Ishikawa (cell line): ENCODE data around the gene PRR12.

Source experiments
- CEBPB ChIP-seq: IDR thresholded peaks from 2 replicates; pipeline ENCODE4 v1.6.1; 2012
- CREB1 ChIP-seq: IDR thresholded peaks from 2 replicates; pipeline ENCODE4 v1.6.1; 2012; ENCODE audit warnings: low read depth
- EGR1 ChIP-seq: IDR thresholded peaks from 2 replicates; pipeline ENCODE4 v1.6.1; 2012
- EP300 ChIP-seq: IDR thresholded peaks from 2 replicates; pipeline ENCODE4 v1.6.1; 2012; ENCODE audit warnings: borderline replicate concordance
- FOXM1 ChIP-seq: IDR thresholded peaks from 2 replicates; pipeline ENCODE4 v1.6.1; 2012; ENCODE audit warnings: low read depth, borderline replicate concordance
- NFIC ChIP-seq: IDR thresholded peaks from 2 replicates; pipeline ENCODE4 v1.6.1; 2012
- RAD21 ChIP-seq: IDR thresholded peaks from 2 replicates; pipeline ENCODE4 v1.6.1; 2012; ENCODE audit warnings: low read depth
- TAF1 ChIP-seq: IDR thresholded peaks from 2 replicates; pipeline ENCODE4 v1.6.1; 2012; ENCODE audit warnings: low read depth, mild to moderate bottlenecking
- YY1 ChIP-seq: IDR thresholded peaks from 2 replicates; pipeline ENCODE4 v1.6.1; 2012; ENCODE audit warnings: low read depth
- TF ChIP-seq, protein P1 (sequence below): IDR thresholded peaks from 2 replicates; pipeline ENCODE4 v1.6.1; 2012

DNA sequence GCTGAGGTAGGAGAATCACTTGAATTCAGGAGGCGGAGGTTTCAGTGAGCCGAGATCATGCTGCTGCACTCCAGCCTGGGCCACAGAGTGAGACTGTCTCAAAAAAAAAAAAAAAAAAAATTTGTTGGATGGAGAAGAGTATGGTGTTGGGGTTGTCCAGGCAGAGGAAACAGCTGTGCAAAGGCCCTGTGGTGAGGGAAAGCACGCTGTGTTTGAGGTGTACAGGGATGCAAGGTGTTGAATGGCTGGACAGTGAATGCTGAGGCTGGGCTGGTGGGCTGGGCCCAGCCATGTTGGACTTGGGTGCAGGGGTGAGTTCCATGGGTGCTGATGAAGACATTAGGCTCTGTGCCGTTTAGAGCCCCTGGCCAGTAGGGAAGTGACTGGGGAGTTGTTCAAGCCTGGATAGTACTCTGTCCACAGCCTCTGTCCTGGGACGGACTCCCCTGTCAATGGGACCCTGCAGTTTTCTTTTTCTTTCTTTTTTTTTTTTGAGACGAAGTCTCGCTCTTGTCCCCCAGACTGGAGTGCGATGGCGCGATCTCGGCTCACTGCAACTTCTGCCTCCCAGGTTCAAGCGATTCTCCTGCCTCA lies 18.6 kb downstream of the PRR12 start:
- no peak for TF ChIP-seq RAD21
- TF ChIP-seq, protein P1, sequence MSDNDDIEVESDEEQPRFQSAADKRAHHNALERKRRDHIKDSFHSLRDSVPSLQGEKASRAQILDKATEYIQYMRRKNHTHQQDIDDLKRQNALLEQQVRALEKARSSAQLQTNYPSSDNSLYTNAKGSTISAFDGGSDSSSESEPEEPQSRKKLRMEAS, result no peak
- no peak for TF ChIP-seq NFIC
- TF ChIP-seq CEBPB, result no peak
- TF ChIP-seq EP300, result no peak
- no peak for TF ChIP-seq YY1
- TF ChIP-seq FOXM1, result no peak
- TF ChIP-seq CREB1, result no peak
- TF ChIP-seq EGR1, result no peak
- TF ChIP-seq TAF1, result no peak
